ENCODE measurements around the gene VAPA. TPM values are rescaled to one million over a fixed set of nuclear protein-coding genes. Genes with fewer than 3 reads are reported as not detected.

VAPA gene
- total RNA-seq, 1 donor from 2014 or later: 169 TPM

DNA sequence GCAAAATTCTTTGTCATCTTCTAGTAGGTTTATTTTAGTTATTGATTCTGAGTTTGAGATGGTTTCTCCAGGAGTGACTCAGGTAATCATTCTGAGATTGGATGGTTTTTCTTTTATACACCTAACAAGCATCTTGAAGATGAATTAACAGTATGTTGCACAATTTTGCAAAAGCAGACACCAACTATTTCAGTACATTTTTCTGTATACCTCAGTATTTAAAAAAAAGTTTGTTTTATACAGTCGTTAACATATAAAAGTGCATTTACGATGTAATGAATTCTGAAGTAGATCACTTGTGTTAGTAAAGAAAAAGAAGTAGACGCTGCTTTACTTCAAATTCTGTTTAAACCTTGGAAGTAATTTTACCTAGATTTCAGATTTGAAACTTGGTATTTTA lies 3.0 kb downstream of the VAPA start:
- no peak overlapping the region for H3K4me3 ChIP-seq (ENCODE audit: low read depth, low read length)
- H3K36me3 ChIP-seq (ENCODE audit: control insufficient read depth, insufficient read depth, low read length): no peaks in the 10 kb centered on the region
- TF ChIP-seq, protein P1, sequence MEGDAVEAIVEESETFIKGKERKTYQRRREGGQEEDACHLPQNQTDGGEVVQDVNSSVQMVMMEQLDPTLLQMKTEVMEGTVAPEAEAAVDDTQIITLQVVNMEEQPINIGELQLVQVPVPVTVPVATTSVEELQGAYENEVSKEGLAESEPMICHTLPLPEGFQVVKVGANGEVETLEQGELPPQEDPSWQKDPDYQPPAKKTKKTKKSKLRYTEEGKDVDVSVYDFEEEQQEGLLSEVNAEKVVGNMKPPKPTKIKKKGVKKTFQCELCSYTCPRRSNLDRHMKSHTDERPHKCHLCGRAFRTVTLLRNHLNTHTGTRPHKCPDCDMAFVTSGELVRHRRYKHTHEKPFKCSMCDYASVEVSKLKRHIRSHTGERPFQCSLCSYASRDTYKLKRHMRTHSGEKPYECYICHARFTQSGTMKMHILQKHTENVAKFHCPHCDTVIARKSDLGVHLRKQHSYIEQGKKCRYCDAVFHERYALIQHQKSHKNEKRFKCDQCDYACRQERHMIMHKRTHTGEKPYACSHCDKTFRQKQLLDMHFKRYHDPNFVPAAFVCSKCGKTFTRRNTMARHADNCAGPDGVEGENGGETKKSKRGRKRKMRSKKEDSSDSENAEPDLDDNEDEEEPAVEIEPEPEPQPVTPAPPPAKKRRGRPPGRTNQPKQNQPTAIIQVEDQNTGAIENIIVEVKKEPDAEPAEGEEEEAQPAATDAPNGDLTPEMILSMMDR (IDR thresholded peaks at IDR 0.05; ENCODE audit: insufficient read depth, low read length, poor library complexity, severe bottlenecking): no peak

DNA sequence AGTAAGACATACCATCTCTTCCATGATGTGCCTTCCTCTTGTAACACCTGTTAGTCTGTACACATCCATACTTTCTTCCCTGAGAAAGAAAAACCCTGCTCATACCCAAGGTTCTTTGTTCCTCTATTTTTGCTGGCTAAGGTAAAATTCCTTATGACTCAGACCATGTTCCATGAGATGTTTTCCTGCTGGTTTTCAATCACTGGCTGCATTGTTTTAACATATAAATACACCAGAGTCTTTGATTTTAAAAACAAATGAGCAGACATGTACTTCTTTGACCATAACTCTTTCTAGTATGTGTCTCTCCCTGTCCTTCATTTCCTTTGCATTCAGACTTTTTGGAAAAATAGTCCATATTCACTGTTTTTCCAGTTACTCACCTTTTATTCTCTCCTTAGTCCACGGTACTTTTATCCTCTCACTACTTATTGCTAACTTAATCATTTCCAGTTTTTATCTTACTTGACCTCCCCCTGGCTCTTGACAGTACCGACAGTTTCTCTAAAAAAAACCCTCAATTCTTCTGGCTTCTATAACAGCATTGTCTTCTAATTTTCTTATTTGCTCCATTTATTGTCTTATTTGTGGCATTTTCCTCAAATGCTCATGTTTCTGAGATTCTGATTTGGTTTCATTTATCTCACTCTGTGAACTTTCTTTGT lies 4.3 kb downstream of the VAPA start:
- peak; percentile 38 for DNase-seq (ENCODE audit: low read depth)
- Histone ChIP-seq H3K36me3 (ENCODE audit: control insufficient read depth, insufficient read depth, low read length) (no peaks in the 10 kb centered on the region), H3K4me3 (ENCODE audit: low read depth, low read length) (no peak overlapping the region), H3K27me3 (ENCODE audit: control insufficient read depth, insufficient read depth, low read length) (no peaks in the 10 kb centered on the region)
- TF ChIP-seq, protein P1 (IDR thresholded peaks at IDR 0.05; ENCODE audit: insufficient read depth, low read length, poor library complexity, severe bottlenecking): no peak

More for the DNA sequence above, 3.0 kb downstream of the VAPA start:
- no peak for DNase-seq (ENCODE audit: low read depth)
- H3K27me3 ChIP-seq (ENCODE audit: control insufficient read depth, insufficient read depth, low read length): no peaks in the 10 kb centered on the region

DNA sequence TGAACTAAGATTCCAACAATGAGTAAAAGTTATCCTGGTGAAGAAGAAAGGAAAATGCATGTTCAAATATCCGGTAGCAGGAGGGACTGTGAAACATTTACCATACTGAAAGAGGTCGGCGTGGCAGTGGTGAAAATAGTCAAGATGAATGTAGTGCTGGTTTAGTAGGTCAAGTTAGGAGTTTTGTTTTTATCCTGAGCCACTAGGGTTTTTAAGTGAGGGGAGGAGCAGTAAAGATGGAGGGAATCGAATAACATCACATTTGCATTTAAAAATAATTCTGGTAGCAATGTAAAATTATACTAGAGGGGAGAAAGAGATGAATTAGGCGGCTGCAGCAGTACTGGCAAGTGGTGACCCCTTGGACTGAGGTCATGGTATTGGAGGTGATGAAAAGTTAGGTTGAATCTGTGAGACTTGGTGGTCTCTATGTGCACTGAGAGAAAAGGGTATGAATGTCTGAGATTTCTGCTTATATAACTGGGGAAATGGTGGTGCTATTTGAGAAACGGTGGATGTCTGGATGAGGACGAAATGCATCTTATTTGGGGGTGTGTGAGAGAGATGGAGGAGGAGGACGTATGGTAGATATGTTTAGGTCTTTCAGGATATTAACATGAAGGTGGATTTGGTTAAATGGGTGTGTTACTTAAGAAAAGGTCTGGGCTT lies 5.9 kb downstream of the VAPA start:
- Histone ChIP-seq H3K27me3 (ENCODE audit: control insufficient read depth, insufficient read depth, low read length) (no peaks in the 10 kb centered on the region), H3K4me3 (ENCODE audit: low read depth, low read length) (no peak overlapping the region), H3K36me3 (ENCODE audit: control insufficient read depth, insufficient read depth, low read length) (no peaks in the 10 kb centered on the region)
- no peak for DNase-seq (ENCODE audit: low read depth)
- TF ChIP-seq, protein P1 (IDR thresholded peaks at IDR 0.05; ENCODE audit: insufficient read depth, low read length, poor library complexity, severe bottlenecking): no peak

DNA sequence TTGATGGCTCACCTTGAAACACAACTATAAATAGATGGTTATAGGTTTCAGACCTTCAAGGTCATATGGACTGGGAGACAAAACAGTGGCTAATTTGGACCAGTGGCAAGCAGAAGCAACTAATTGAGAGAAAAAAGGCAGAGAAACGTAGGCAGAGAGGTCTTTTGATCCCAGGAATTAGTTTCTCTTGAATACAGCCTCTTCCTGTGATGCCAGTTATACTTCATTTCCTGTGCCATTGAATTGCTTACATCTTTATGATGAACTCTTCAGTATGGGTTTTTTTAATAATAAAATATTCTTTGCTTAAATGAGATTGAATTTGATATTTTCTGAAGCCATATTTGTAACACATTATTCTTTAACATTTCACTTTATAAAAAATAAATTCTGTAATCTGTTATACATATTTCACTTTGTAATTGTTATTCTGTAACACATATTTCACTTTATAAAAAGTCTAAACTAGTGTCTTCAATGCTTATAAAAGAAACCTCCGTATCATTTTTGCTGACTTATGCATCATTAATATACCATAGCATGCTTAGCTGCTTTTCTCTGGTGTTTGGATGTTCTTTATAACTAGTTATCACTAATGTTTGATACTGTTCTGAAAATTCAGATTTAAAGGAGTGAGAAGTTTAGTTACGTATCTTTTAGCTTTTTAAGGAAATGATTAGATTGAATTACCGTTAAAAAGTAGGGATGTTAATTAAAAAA lies 8.9 kb downstream of the VAPA start:
- TF ChIP-seq, protein P1 (IDR thresholded peaks at IDR 0.05; ENCODE audit: insufficient read depth, low read length, poor library complexity, severe bottlenecking): no peak
- no peaks in the 10 kb centered on the region for H3K36me3 ChIP-seq (ENCODE audit: control insufficient read depth, insufficient read depth, low read length)
- no peak for DNase-seq (ENCODE audit: low read depth)
- H3K27me3 ChIP-seq (ENCODE audit: control insufficient read depth, insufficient read depth, low read length): no peaks in the 10 kb centered on the region
- no peak overlapping the region for H3K4me3 ChIP-seq (ENCODE audit: low read depth, low read length)

DNA sequence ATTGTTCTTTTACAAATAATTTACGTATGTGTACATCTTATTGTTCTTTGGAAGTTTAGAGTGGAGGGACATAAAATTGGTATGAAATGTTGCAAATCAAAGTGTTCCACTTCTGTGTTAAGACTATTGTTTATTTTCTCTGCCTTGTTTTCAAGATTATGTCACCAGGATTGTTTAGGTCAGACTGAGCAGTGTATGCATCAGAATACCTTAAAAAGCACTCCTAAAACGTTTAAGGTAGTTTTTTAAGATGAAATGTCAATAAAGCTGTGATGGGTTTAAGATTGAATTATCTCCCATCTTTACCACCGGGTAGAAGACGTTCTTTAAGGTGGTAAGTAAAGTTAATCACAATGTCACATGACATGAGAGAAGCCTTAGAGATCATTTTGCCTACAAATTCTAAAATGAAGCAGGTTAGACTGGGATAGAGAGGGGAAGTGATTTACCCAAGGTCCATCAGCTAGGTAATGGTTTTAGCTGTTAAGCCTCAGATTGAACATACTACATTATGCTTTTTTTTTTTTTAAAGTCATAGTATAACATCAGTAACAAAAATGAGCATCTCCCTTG lies 10.6 kb downstream of the VAPA start:
- TF ChIP-seq, protein P1 (IDR thresholded peaks at IDR 0.05; ENCODE audit: insufficient read depth, low read length, poor library complexity, severe bottlenecking): no peak
- no peak overlapping the region for H3K4me3 ChIP-seq (ENCODE audit: low read depth, low read length)
- no peaks in the 10 kb centered on the region for H3K36me3 ChIP-seq (ENCODE audit: control insufficient read depth, insufficient read depth, low read length)
- DNase-seq (ENCODE audit: low read depth): no peak
- H3K27me3 ChIP-seq (ENCODE audit: control insufficient read depth, insufficient read depth, low read length): no peaks in the 10 kb centered on the region
